Measurements from ENCODE around the gene CDK6.

GRCh38 chr7:92737706-92738105, 98.7 kb downstream of the CDK6 start:
- TF ChIP-seq, protein P1, sequence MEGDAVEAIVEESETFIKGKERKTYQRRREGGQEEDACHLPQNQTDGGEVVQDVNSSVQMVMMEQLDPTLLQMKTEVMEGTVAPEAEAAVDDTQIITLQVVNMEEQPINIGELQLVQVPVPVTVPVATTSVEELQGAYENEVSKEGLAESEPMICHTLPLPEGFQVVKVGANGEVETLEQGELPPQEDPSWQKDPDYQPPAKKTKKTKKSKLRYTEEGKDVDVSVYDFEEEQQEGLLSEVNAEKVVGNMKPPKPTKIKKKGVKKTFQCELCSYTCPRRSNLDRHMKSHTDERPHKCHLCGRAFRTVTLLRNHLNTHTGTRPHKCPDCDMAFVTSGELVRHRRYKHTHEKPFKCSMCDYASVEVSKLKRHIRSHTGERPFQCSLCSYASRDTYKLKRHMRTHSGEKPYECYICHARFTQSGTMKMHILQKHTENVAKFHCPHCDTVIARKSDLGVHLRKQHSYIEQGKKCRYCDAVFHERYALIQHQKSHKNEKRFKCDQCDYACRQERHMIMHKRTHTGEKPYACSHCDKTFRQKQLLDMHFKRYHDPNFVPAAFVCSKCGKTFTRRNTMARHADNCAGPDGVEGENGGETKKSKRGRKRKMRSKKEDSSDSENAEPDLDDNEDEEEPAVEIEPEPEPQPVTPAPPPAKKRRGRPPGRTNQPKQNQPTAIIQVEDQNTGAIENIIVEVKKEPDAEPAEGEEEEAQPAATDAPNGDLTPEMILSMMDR (IDR thresholded peaks at IDR 0.05; ENCODE audit: low read length) = no peak
- no peak for TF ChIP-seq EZH2 (IDR thresholded peaks at IDR 0.05; ENCODE audit: borderline replicate concordance, low read length)

Measured in OCI-LY1 (cell line).